ENCODE data around the gene CGN.

The CGN gene

GRCh38 chr1:151540982-151541377 lies 29.8 kb downstream of the CGN start:
- peak overlapping the region in 20 of 21 experiments; percentile 49 to 88 (median 80) for H3K27ac ChIP-seq
- H3K4me3 ChIP-seq: peak overlapping the region; percentile 49 to 89 (median 75)

GRCh38 chr1:151541752-151542151 lies 30.6 kb downstream of the CGN start:
- Histone ChIP-seq H3K27ac (peak overlapping the region in 11 of 21 experiments; percentile 15 to 88 (median 72)), H3K4me3 (peak overlapping the region; percentile 49 to 89 (median 75))

GRCh38 chr1:151542710-151543129 lies 31.5 kb downstream of the CGN start:
- Histone ChIP-seq H3K27ac (peak overlapping the region in 5 of 21 experiments; percentile 15 to 88 (median 32)), H3K4me3 (peak overlapping the region in 5 of 7 experiments; percentile 1 to 89 (median 68))

GRCh38 chr1:151545542-151545941 lies 34.4 kb downstream of the CGN start:
- Histone ChIP-seq H3K27ac (no peak overlapping the region), H3K4me3 (no peak overlapping the region)

GRCh38 chr1:151546011-151546925 lies 35.1 kb downstream of the CGN start:
- Histone ChIP-seq H3K4me3 (no peak overlapping the region), H3K27ac (no peak overlapping the region)

- no peak overlapping the region for H3K4me3 ChIP-seq
- H3K27ac ChIP-seq: peak overlapping the region in 12 of 21 experiments; percentile 8 to 63 (median 42)
Measured at GRCh38 chr1:151547119-151547899, 36.1 kb downstream of the CGN start.

- H3K27ac ChIP-seq: peak overlapping the region in 12 of 21 experiments; percentile 8 to 63 (median 42)
- H3K4me3 ChIP-seq: no peak overlapping the region
Measured at GRCh38 chr1:151547900-151548230, 36.7 kb downstream of the CGN start.

GRCh38 chr1:151549199-151549598 lies 38.0 kb downstream of the CGN start:
- Histone ChIP-seq H3K27ac (peak overlapping the region in 2 of 21 experiments; percentile 4 to 27), H3K4me3 (no peak overlapping the region)

- no peak overlapping the region for H3K4me3 ChIP-seq
- H3K27ac ChIP-seq: no peak overlapping the region
Measured at GRCh38 chr1:151553659-151554058, 42.5 kb downstream of the CGN start.

GRCh38 chr1:151556052-151556451 lies 44.9 kb downstream of the CGN start:
- H3K27ac ChIP-seq: no peak overlapping the region

GRCh38 chr1:151562661-151563060 lies 51.5 kb downstream of the CGN start:
- Histone ChIP-seq H3K27ac (no peak overlapping the region), H3K4me3 (no peak overlapping the region)

More at GRCh38 chr1:151556052-151556451, 44.9 kb downstream of the CGN start:
- no peak overlapping the region for H3K4me3 ChIP-seq

- Histone ChIP-seq H3K4me3 (no peak overlapping the region), H3K27ac (no peak overlapping the region)
Measured at GRCh38 chr1:151563376-151563775, 52.2 kb downstream of the CGN start.

- Histone ChIP-seq H3K4me3 (no peak overlapping the region), H3K27ac (peak overlapping the region in 1 of 21 experiments; percentile 24)
Measured at GRCh38 chr1:151565502-151566189, 54.5 kb downstream of the CGN start.

- H3K27ac ChIP-seq: peak overlapping the region in 4 of 21 experiments; percentile 38 to 64 (median 42)
- no peak overlapping the region for H3K4me3 ChIP-seq
Measured at GRCh38 chr1:151568626-151569088, 57.5 kb downstream of the CGN start.

GRCh38 chr1:151570819-151571218 lies 59.6 kb downstream of the CGN start:
- H3K4me3 ChIP-seq: no peak overlapping the region
- H3K27ac ChIP-seq: peak overlapping the region in 2 of 21 experiments; percentile 27 to 33

GRCh38 chr1:151574575-151575529 lies 63.7 kb downstream of the CGN start:
- Histone ChIP-seq H3K4me3 (no peak overlapping the region), H3K27ac (peak overlapping the region in 20 of 21 experiments; percentile 52 to 83 (median 77))

- H3K4me3 ChIP-seq: no peak overlapping the region
- peak overlapping the region in 1 of 21 experiments; percentile 38 for H3K27ac ChIP-seq
Measured at GRCh38 chr1:151577173-151577572, 66.0 kb downstream of the CGN start.

GRCh38 chr1:151578941-151579340 lies 67.8 kb downstream of the CGN start:
- Histone ChIP-seq H3K4me3 (no peak overlapping the region), H3K27ac (peak overlapping the region in 12 of 21 experiments; percentile 10 to 66 (median 35))

Data from skin epidermis (tissue), 12 donors.